HG03575 (cell line): Measurements from ENCODE around the gene FAM234B.
"Not testable (repeated sequence)": the region's sequence is repeated elsewhere in the genome, so short reads cannot be mapped to it uniquely, and the experiment has no call there.

Experiments used
- ATAC-seq: cut with Tn5 transposase; IDR thresholded peaks from one replicate; pipeline ENCODE4 v1.9.1; 2021; ENCODE audit not compliant: unreplicated experiment, insufficient number of reproducible peaks, low FRiP score; ENCODE audit errors: extremely low read depth

Gene FAM234B

GRCh38 chr12:13046964-13047363, 2.8 kb downstream of the FAM234B start:
- no peak for ATAC-seq

GRCh38 chr12:13049816-13050215, 5.6 kb downstream of the FAM234B start:
- ATAC-seq, result no peak

- ATAC-seq, result no peak
Measured at GRCh38 chr12:13052421-13052820, 8.2 kb downstream of the FAM234B start.

GRCh38 chr12:13053617-13054016, 9.4 kb downstream of the FAM234B start:
- not testable (repeated sequence) for ATAC-seq

- no peak for ATAC-seq
Measured at GRCh38 chr12:13060581-13060980, 16.4 kb downstream of the FAM234B start.

- ATAC-seq, result no peak
Measured at GRCh38 chr12:13061377-13061776, 17.2 kb downstream of the FAM234B start.

GRCh38 chr12:13062669-13063068, 18.5 kb downstream of the FAM234B start:
- no peak for ATAC-seq

DNA sequence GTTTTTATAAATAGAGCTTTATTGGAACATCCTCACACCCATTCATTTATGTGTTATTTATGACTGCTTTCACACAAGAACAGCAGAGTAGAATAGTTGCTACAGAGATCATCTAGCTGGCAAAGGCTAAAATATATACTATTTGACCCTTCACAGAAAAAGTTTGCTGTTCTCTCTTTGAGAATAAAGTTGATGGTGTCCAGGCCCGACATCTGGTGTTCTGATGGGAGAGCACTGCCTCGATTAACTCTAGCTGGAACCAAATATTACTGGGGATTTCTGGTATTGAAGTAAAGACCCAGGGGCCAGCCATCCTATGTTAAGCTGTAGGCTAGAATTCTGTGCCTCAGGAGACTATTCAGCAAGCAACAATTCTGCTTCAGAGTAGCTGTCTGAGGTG, 21.8 kb downstream of the FAM234B start:
- no peak for ATAC-seq

DNA sequence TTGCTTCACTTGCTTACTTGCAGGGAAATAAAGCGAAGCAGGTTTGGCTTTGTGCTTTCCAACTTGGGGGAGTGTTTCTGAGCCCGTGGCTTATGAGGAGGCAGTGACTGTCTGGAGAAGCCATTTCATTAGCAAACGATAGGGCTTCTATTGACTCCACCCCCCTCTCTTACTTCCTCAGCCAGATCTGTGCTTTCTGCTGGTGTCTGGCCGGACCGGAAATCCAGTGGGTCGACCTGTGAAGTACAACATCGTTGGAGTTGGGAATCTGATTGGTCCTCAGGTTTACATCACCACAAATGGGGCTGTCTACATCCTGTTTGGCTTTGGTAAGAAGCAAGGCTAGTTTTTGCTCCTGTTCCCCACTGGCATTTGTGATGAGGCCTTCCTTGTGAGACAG, 22.3 kb downstream of the FAM234B start:
- no peak for ATAC-seq

GRCh38 chr12:13067322-13067721, 23.1 kb downstream of the FAM234B start:
- ATAC-seq, result no peak

- no peak for ATAC-seq
Measured at GRCh38 chr12:13069380-13069779, 25.2 kb downstream of the FAM234B start.

GRCh38 chr12:13071305-13072280, 27.4 kb downstream of the FAM234B start:
- no peak for ATAC-seq

- ATAC-seq, result no peak
Measured at GRCh38 chr12:13073173-13073572, 29.0 kb downstream of the FAM234B start.

DNA sequence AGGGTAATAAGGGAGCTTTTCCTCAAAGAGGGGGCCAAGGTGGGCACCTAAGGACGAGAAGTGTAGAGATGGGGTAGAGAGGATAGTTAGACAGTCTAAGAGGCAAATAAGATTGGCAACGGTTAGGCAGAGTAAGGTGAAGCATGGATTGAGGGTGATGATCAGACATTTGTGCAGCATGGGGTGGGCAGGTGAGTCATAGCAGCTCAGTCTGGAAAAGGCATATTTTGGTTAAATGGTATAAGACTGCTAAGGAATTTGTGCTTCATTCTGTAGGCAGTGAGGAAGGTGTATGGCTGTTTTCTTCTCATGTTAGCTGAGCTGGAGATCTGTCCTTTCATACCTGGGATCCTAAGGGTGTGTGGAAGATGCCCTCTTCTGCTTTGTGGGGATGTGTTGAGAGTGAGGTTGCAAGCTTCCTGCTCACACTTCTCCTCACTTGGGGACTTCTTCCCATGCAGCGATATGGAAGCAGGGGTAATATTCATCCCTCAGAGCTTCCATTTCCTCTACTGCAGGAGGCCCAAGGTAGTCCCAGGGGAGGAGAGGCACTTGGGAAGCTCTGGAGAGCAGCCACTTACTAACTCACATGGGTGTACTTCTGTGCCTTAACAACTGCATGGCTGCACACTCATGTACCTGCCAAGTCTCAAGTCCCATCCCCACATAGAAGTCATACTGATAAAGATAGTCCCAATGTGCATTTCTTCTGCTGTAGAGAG, 30.4 kb downstream of the FAM234B start:
- ATAC-seq, result no peak

DNA sequence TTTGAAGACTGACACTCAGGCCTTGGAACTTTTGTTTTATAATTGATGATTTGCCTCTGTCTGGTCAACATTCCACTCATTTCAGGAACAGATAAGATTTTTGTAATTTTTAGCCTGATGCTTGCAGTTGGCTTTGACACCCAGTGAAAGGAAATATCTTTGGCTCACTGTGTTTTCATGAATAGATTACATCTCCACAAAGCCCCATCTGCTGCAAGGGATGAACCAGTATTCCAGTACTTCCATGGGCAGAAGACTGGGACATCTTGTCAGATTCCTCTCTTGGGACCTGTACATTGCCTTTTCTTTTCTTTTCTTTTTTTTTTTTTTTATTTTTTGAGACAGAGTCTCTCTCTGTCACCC, 30.9 kb downstream of the FAM234B start:
- ATAC-seq, result no peak

DNA sequence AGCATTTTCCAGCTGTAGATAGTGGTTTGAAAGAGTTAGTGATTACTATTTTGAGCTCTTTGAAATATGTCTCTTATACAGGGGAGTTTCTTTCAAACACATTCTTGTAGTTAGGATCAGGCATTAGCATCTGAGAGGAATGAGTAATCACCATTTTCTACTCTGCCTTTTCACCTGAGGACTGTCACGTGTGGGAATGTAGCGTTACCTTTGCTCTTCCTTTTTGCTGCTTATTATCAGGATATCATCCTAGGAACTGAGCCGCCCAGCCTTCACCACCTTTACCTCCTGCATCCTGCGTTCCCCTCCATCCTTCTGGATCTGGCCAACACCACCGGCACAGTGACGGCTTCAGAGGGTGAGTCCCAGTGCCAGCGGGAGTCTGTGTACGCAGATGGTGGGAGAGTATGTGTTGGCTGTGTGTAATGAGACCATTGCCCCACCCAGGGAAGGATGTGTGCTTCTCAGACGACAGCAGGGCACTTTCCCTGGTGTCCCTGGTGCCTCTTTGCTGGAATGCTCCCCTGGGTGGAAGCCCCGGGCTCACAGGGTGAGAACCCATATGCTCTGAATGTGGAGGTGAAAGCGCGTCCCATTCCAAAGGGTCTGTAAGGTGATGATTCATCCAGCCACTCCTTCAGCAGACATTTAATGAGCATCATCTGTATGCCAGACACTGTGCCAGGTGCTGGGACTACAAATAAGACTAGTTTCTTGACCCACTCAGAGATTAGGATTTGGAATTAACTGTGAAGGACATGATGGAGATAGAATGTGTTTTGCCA, 31.8 kb downstream of the FAM234B start:
- ATAC-seq, result no peak

DNA sequence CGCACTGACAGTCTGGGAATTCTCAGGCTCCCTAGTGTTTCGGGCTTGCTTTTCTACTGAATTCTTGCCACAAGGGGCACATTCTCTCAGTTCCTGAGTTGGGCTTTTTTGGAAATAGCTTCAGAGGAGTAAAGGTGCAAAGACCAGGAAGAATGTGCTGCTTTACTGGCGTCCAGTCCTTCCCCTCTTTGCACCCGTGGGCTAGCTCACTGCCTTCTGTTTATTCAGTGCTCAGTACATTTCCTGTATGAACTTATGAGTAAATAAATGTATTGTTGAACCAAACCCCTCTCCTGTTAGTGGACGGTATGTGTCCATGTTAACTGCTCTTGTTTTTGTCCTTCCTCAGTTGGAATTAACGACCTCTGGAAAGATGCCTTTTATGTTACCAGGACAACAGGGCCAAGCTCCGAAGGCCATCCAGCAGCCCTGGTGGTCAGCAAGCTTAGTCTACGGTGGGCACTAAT, 35.3 kb downstream of the FAM234B start:
- ATAC-seq, result no peak

- no peak for ATAC-seq
Measured at GRCh38 chr12:13080266-13080665, 36.1 kb downstream of the FAM234B start.

- no peak for ATAC-seq
Measured at GRCh38 chr12:13082861-13083260, 38.7 kb downstream of the FAM234B start.
